ENCODE results near the gene TEX13B. TPM values are rescaled to one million over a fixed set of nuclear protein-coding genes. Genes with fewer than 3 reads are reported as not detected.

TEX13B gene
- total RNA-seq, result not detected
- polyA plus RNA-seq, result not detected

- no peak for DNase-seq
- Histone ChIP-seq H3K27ac (ENCODE audit: low read depth, low read length) (no peak within 1 kb of the TSS), H3K27me3 (ENCODE audit: insufficient read depth, low read length, poor library complexity, severe bottlenecking) (no peaks in the 10 kb centered on the region), H3K4me1 (ENCODE audit: insufficient read depth, low read length) (no peaks in the 10 kb centered on the region), H3K36me3 (ENCODE audit: insufficient read depth, low read length) (no peaks in the 10 kb centered on the region), H3K4me3 (ENCODE audit: low read length) (no peak within 1 kb of the TSS), H3K9me3 (ENCODE audit: low read length) (no peaks in the 10 kb centered on the region)
- no peaks in the 10 kb centered on the region for H3K9me3 Mint-ChIP-seq
- peaks cover 0 to 2% (median 0%) of the 10 kb centered on the region in 3 donors for H3K4me1 Mint-ChIP-seq
- H3K4me3 Mint-ChIP-seq, result peak within 1 kb of the TSS in 1 of 7 donors; percentile 2
- peaks cover 0 to 5% of the 10 kb centered on the region in 2 donors for H3K27me3 Mint-ChIP-seq
- H3K36me3 Mint-ChIP-seq, result no peaks in the 10 kb centered on the region
- CTCF ChIA-PET, result no interaction called here
- H3K27ac Mint-ChIP-seq, result no peak within 1 kb of the TSS
- POLR2A ChIA-PET, result no interaction called here
Measured at GRCh38 chrX:107982356-107982755, at the start of gene TEX13B. TEX13B (minus strand) TSS chrX:107982370; CDS start chrX:107982127, 243 bp downstream.

DNA sequence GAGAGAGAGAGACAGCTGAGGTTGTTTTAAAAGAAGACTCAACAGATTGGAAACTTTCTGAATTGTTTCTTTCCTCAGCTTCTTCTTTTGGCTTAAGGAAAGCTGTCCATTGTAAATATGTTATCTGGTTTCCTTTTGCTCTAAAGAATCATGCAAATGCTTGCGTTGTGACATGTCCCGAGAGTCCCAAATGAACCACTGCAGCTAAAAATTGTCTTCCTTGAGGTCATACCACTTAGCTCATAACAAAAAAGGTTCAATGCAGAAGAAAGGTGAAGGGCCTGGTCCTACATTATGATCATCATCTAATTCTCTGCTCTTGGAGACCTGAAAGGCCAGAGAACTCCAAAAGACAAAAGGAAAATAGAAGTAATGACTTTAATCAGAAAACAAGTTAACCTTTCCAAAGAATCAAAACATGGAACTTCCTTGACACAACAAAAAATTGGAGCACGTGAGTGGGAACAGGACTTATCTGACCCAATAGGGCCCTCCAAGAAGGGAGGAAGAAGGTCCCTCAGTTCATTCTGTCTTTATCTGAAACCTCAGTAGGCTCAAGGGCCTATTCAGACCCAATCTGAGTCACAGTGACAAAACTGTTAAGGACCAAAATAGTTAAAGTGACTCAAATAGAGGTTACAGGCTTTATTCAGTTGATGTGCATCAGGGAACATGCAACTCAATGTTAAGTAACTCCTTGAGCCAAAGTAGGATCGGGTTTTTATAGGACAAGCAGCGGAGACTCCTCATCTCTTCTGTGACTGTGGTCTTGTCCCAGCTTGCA lies 48.0 kb upstream of the TEX13B start:
- Mint-ChIP-seq H3K36me3 (peaks cover 0 to 5% (median 1%) of the 10 kb centered on the region in 3 donors), H3K27me3 (peaks cover 0 to 3% of the 10 kb centered on the region in 2 donors), H3K9me3 (no peaks in the 10 kb centered on the region), H3K4me3 (no peak overlapping the region), H3K4me1 (peaks cover 22 to 78% (median 31%) of the 10 kb centered on the region in 3 donors), H3K27ac (peak overlapping the region in 2 of 8 donors; percentile 2 to 75)
- DNase-seq, result no peak
- Histone ChIP-seq H3K4me3 (ENCODE audit: low read length) (no peak overlapping the region), H3K27ac (ENCODE audit: low read depth, low read length) (no peak overlapping the region), H3K36me3 (ENCODE audit: insufficient read depth, low read length) (no peaks in the 10 kb centered on the region), H3K9me3 (ENCODE audit: low read length) (no peaks in the 10 kb centered on the region), H3K27me3 (ENCODE audit: insufficient read depth, low read length, poor library complexity, severe bottlenecking) (no peaks in the 10 kb centered on the region), H3K4me1 (ENCODE audit: insufficient read depth, low read length) (no peaks in the 10 kb centered on the region)
- ChIA-PET POLR2A (no interaction called here), CTCF (no interaction called here)

DNA sequence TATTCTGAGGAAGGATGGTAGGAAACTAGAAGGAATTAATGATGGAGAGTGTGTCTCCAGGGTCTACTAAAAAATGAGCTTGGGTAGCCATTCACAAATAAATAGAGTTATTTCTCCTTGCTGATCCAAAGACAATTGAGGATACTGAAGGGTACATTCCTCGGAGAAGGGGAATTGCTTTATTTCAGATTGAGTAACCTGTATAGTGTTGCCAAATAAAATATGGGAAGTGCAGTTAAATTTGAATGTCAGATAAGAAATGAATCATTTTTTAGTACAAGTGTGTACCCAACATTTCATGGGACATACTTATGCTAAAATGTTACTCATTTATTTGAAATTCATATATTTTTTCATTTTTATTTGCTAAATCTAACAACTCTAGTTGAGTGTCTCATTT lies 46.7 kb upstream of the TEX13B start:
- H3K27me3 ChIP-seq (ENCODE audit: insufficient read depth, low read length, poor library complexity, severe bottlenecking), result no peaks in the 10 kb centered on the region
- Mint-ChIP-seq H3K27ac (peak overlapping the region in 1 of 8 donors; percentile 57), H3K4me3 (no peak overlapping the region), H3K4me1 (peaks cover 21 to 82% (median 36%) of the 10 kb centered on the region in 3 donors), H3K9me3 (no peaks in the 10 kb centered on the region), H3K27me3 (peaks cover 0 to 3% of the 10 kb centered on the region in 2 donors), H3K36me3 (peaks cover 0 to 5% (median 1%) of the 10 kb centered on the region in 3 donors)
- no peak overlapping the region for H3K27ac ChIP-seq (ENCODE audit: low read depth, low read length)
- CTCF ChIA-PET, result no interaction called here
- POLR2A ChIA-PET, result no interaction called here
- H3K4me3 ChIP-seq (ENCODE audit: low read length), result no peak overlapping the region
- DNase-seq, result no peak
- H3K4me1 ChIP-seq (ENCODE audit: insufficient read depth, low read length), result peaks cover under 1% of the 10 kb centered on the region
- no peaks in the 10 kb centered on the region for H3K36me3 ChIP-seq (ENCODE audit: insufficient read depth, low read length)
- H3K9me3 ChIP-seq (ENCODE audit: low read length), result no peaks in the 10 kb centered on the region

- H3K27ac Mint-ChIP-seq, result peak overlapping the region in 3 of 8 donors; percentile 0 to 34 (median 29)
- Histone ChIP-seq H3K27ac (ENCODE audit: low read depth, low read length) (no peak overlapping the region), H3K27me3 (ENCODE audit: insufficient read depth, low read length, poor library complexity, severe bottlenecking) (no peaks in the 10 kb centered on the region), H3K9me3 (ENCODE audit: low read length) (no peaks in the 10 kb centered on the region), H3K4me3 (ENCODE audit: low read length) (no peak overlapping the region), H3K36me3 (ENCODE audit: insufficient read depth, low read length) (no peaks in the 10 kb centered on the region), H3K4me1 (ENCODE audit: insufficient read depth, low read length) (peaks cover 17% of the 10 kb centered on the region)
- peaks cover 0 to 1% of the 10 kb centered on the region in 2 donors for H3K27me3 Mint-ChIP-seq
- peaks cover 0 to 2% (median 0%) of the 10 kb centered on the region in 3 donors for H3K36me3 Mint-ChIP-seq
- peaks cover 36 to 87% (median 44%) of the 10 kb centered on the region in 3 donors for H3K4me1 Mint-ChIP-seq
- H3K4me3 Mint-ChIP-seq, result no peak overlapping the region
- CTCF ChIA-PET, result no interaction called here
- no peaks in the 10 kb centered on the region for H3K9me3 Mint-ChIP-seq
- peak in 1 of 5 donors; percentile 36 for DNase-seq
- POLR2A ChIA-PET, result no interaction called here
Measured at GRCh38 chrX:108025954-108026600, 43.9 kb upstream of the TEX13B start.

DNA sequence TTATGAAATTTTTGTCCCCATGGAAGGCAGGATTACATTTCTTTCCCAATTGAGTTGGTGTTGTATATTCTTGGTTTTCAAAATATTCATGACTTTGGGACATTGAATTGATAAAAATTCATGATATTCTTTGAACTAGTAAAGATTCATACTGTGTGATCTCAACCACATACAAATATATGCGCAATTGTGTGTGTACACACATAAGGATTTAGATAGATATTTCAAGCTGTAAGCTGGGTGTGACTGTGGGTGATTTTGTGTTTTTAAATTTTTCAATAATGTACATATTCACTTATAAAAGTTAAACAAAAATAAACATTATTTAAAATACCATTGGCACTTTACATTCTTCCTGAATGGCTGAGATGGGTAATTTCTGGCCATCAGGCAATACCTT lies 43.2 kb upstream of the TEX13B start:
- no peaks in the 10 kb centered on the region for H3K9me3 ChIP-seq (ENCODE audit: low read length)
- ChIA-PET CTCF (no interaction called here), POLR2A (no interaction called here)
- H3K36me3 ChIP-seq (ENCODE audit: insufficient read depth, low read length), result no peaks in the 10 kb centered on the region
- H3K4me1 Mint-ChIP-seq, result peaks cover 40 to 87% (median 47%) of the 10 kb centered on the region in 3 donors
- peaks cover 0 to 1% of the 10 kb centered on the region in 2 donors for H3K27me3 Mint-ChIP-seq
- no peak overlapping the region for H3K27ac ChIP-seq (ENCODE audit: low read depth, low read length)
- no peak overlapping the region for H3K4me3 ChIP-seq (ENCODE audit: low read length)
- H3K4me1 ChIP-seq (ENCODE audit: insufficient read depth, low read length), result peaks cover 24% of the 10 kb centered on the region
- no peak overlapping the region for H3K27ac Mint-ChIP-seq
- no peak overlapping the region for H3K4me3 Mint-ChIP-seq
- no peaks in the 10 kb centered on the region for H3K9me3 Mint-ChIP-seq
- no peak for DNase-seq
- H3K27me3 ChIP-seq (ENCODE audit: insufficient read depth, low read length, poor library complexity, severe bottlenecking), result no peaks in the 10 kb centered on the region
- H3K36me3 Mint-ChIP-seq, result peaks cover 0 to 2% (median 0%) of the 10 kb centered on the region in 3 donors

GRCh38 chrX:108022491-108023089 lies 40.4 kb upstream of the TEX13B start:
- no peak for DNase-seq
- Histone ChIP-seq H3K4me1 (ENCODE audit: insufficient read depth, low read length) (peaks cover 43% of the 10 kb centered on the region), H3K27ac (ENCODE audit: low read depth, low read length) (no peak overlapping the region), H3K36me3 (ENCODE audit: insufficient read depth, low read length) (no peaks in the 10 kb centered on the region), H3K27me3 (ENCODE audit: insufficient read depth, low read length, poor library complexity, severe bottlenecking) (no peaks in the 10 kb centered on the region), H3K4me3 (ENCODE audit: low read length) (no peak overlapping the region), H3K9me3 (ENCODE audit: low read length) (no peaks in the 10 kb centered on the region)
- ChIA-PET CTCF (no interaction called here), POLR2A (no interaction called here)
- Mint-ChIP-seq H3K4me1 (peaks cover 57 to 92% (median 61%) of the 10 kb centered on the region in 3 donors), H3K36me3 (peaks cover 0 to 4% (median 0%) of the 10 kb centered on the region in 3 donors), H3K27ac (peak overlapping the region in 6 of 8 donors; percentile 20 to 90 (median 45)), H3K9me3 (no peaks in the 10 kb centered on the region), H3K27me3 (no peaks in the 10 kb centered on the region), H3K4me3 (peak overlapping the region in 5 of 7 donors; percentile 3 to 77 (median 6))

DNA sequence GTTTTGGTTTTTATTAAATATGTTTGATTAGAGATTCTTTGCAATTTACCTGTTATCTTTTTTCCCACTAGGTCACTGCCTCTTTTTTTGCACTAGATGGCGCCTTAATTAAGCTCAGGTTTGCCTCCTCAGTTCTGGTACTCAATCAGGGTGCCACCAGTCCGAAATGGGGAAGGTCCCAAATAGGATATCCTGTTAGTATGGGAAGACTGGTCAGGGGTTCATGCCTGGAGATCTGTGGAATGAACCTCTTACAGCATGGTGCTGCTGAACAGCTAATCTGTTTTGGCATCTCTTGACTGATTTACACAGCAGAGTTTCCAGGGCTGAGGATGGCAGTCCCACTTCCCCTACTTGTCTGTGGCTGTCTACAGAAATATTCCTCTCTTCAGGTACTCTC lies 38.5 kb upstream of the TEX13B start:
- H3K27me3 ChIP-seq (ENCODE audit: insufficient read depth, low read length, poor library complexity, severe bottlenecking), result no peaks in the 10 kb centered on the region
- H3K4me1 ChIP-seq (ENCODE audit: insufficient read depth, low read length), result peaks cover 55% of the 10 kb centered on the region
- H3K4me1 Mint-ChIP-seq, result peaks cover 62 to 92% (median 81%) of the 10 kb centered on the region in 3 donors
- peak in 1 of 5 donors; percentile 27 for DNase-seq
- CTCF ChIA-PET, result interaction anchor here (0.7 to 1.8 kb wide), 10 partner anchors 13 to 106 kb away, joined by 3 to 14 read pairs (median 4); no protein-coding TSS in a partner anchor
- H3K36me3 Mint-ChIP-seq, result peaks cover 0 to 4% (median 0%) of the 10 kb centered on the region in 3 donors
- H3K9me3 Mint-ChIP-seq, result no peaks in the 10 kb centered on the region
- POLR2A ChIA-PET, result interaction anchor here (0.6 kb wide), 1 partner anchor 50 kb away, joined by 3 read pairs; no protein-coding TSS in a partner anchor
- H3K27ac ChIP-seq (ENCODE audit: low read depth, low read length), result no peak overlapping the region
- H3K9me3 ChIP-seq (ENCODE audit: low read length), result no peaks in the 10 kb centered on the region
- H3K4me3 Mint-ChIP-seq, result peak overlapping the region; percentile 76 to 95 (median 86)
- no peaks in the 10 kb centered on the region for H3K36me3 ChIP-seq (ENCODE audit: insufficient read depth, low read length)
- H3K4me3 ChIP-seq (ENCODE audit: low read length), result peak overlapping the region; percentile 33
- peak overlapping the region; percentile 59 to 97 (median 90) for H3K27ac Mint-ChIP-seq
- no peaks in the 10 kb centered on the region for H3K27me3 Mint-ChIP-seq
